Body of pancreas (tissue), 4 donors: Measurements from ENCODE around the gene RNF111.

Experiments
- POLR2A ChIP-seq, 3 donors: fragments of 450-650 bp; IDR thresholded peaks; one replicate each; pipeline ENCODE4 v1.6.1; 2016; ENCODE audit warnings: antibody characterized with exemption in 3 of 3, mild to moderate bottlenecking in 2 of 3
- TF ChIP-seq, protein P1 (sequence below), 7 experiments: fragments of 450-650 bp in 4 of 7; fragments of 200-600 bp in 3 of 7; sonication (generic) in 3 of 7; IDR thresholded peaks; one replicate each; pipeline ENCODE4 v1.5.1; 2016 to 2019; ENCODE audit warnings: antibody characterized with exemption in 7 of 7

DNA sequence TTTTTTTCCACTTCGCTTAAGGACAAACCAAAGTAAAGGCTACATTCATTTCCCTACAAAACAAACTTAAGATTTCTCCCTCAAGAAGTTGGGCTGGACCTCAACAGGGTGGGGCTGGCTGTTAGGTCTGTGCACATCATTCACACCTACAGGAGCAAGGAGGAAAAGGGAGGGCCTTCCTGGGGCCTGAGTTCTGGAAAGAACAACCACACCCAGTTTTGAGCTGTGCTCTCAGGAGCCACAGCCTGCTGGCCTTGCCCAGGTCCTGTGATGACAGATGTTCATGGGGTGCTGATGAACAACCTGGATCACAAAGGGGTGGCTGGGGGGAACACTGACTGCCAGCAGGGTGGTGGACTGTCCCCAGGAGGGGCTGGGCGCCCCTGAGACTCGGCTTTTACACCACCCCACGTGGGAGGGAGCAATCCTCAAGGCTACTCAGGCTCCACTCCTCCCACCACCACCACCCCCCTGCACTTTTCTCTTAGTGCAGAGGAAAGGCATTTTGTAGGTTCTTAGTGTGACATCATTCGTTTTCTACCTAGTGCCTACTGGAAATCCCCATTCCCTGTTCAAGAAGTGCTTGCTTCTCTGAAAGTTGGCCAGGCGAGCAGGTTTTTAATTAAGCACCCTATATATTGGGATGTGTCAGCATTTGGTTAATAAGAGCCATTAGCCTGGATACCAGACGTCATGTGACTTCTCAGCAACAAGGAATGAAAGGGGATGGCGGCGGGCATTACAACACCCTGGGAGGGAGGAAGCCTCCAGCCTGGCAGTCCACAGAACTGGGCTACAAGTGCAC, 153.2 kb downstream of the RNF111 start:
- TF ChIP-seq, protein P1, sequence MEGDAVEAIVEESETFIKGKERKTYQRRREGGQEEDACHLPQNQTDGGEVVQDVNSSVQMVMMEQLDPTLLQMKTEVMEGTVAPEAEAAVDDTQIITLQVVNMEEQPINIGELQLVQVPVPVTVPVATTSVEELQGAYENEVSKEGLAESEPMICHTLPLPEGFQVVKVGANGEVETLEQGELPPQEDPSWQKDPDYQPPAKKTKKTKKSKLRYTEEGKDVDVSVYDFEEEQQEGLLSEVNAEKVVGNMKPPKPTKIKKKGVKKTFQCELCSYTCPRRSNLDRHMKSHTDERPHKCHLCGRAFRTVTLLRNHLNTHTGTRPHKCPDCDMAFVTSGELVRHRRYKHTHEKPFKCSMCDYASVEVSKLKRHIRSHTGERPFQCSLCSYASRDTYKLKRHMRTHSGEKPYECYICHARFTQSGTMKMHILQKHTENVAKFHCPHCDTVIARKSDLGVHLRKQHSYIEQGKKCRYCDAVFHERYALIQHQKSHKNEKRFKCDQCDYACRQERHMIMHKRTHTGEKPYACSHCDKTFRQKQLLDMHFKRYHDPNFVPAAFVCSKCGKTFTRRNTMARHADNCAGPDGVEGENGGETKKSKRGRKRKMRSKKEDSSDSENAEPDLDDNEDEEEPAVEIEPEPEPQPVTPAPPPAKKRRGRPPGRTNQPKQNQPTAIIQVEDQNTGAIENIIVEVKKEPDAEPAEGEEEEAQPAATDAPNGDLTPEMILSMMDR (IDR thresholded peaks at IDR 0.05), result no peak
- TF ChIP-seq POLR2A (IDR thresholded peaks at IDR 0.05), result no peak
